Aorta (tissue), 5 donors: ENCODE measurements around the gene RPGRIP1L. TPM values are rescaled to one million over a fixed set of nuclear protein-coding genes. Genes with fewer than 3 reads are reported as not detected.

ENCODE experiments used
- ATAC-seq: fragments of 200-7000 bp; cut with Tn5 transposase; one replicate; pipeline ENCODE4 v1.9.1; 2022; ENCODE audit warnings: moderate library complexity; ENCODE audit not compliant: low FRiP score
- DNase-seq, 2 donors: peaks; one replicate each; pipeline ENCODE4 v3.0.0-alpha.2; 2020
- H3K27ac ChIP-seq, 2 donors: one replicate each; pipeline ENCODE4 v1.5.1; 2013; ENCODE audit warnings: low read length in 2 of 2, mild to moderate bottlenecking in 2 of 2, moderate library complexity in 2 of 2, control low read depth in 1 of 2, inconsistent platforms in 1 of 2, low read depth in 1 of 2
- H3K27me3 ChIP-seq, 2 donors: one replicate each; pipeline ENCODE4 v1.6.1; 2013; ENCODE audit warnings: control low read depth in 1 of 2, low read length in 1 of 2, mild to moderate bottlenecking in 1 of 2, moderate library complexity in 1 of 2; ENCODE audit not compliant: insufficient read depth in 2 of 2, control insufficient read depth in 1 of 2
- H3K36me3 ChIP-seq, 2 donors: one replicate each; pipeline ENCODE4 v1.6.1; 2013; ENCODE audit warnings: control low read depth in 1 of 2, low read length in 1 of 2, mild to moderate bottlenecking in 1 of 2; ENCODE audit not compliant: insufficient read depth in 2 of 2, control insufficient read depth in 1 of 2
- H3K4me1 ChIP-seq, 2 donors: one replicate each; pipeline ENCODE4 v1.6.1; 2013; ENCODE audit warnings: low read length in 2 of 2, control low read depth in 1 of 2, mild to moderate bottlenecking in 1 of 2, moderate library complexity in 1 of 2; ENCODE audit not compliant: insufficient read depth in 2 of 2, control insufficient read depth in 1 of 2
- H3K4me3 ChIP-seq, 2 donors: one replicate each; pipeline ENCODE4 v1.5.1; 2013; ENCODE audit warnings: low read length in 2 of 2, control low read depth in 1 of 2, mild to moderate bottlenecking in 1 of 2
- H3K9me3 ChIP-seq: one replicate; pipeline ENCODE4 v1.6.1; 2013; ENCODE audit warnings: mild to moderate bottlenecking, low read length; ENCODE audit not compliant: control insufficient read depth
- WGBS, 2 donors: extraction: QIAGEN DNeasy Blood & Tissue Kit; methylation state at CpG; one replicate each; pipeline ENCODE4 v1.1.7; 2013; 5-methylcytosine and 5-hydroxymethylcytosine counted together
- intact Hi-C, 2 donors: fragments of 100-400 bp; cut with DNase I; formaldehyde crosslinking; loops; one replicate each; pipeline versions ENCODE4 v1.14.2 to v1.15.0; 2022
- polyA plus RNA-seq, 2 donors: library from polyadenylated mRNA; stranded (reverse); fragments of 200-250 nt; gene quantifications; one replicate each; pipeline ENCODE4 v1.2.3, GENCODE V29; 2013
- total RNA-seq, 2 donors: library from RNA; stranded (reverse); fragmentation: NEBNext Ultra II Directional; extraction: Animal tissue kit (Norgen Biotek cat#: 25700); gene quantifications; one replicate each; pipeline ENCODE4 v1.2.1, GENCODE V29; 2021
- donor health status: healthy with polysubstance abuse.
- donor health status: Bipolar disorder and iron deficiency.
- donor health status: DM: no; HTN: no; CAD: no.
- donor health status: DM: no; HTN: no; CAD: no.
- donor health status: DM: yes; HTN: yes; CAD: no.

The RPGRIP1L gene
- total and polyA plus RNA-seq, 4 donors: 1.4 to 7.3 (median 3.4) TPM

GRCh38 chr16:53662072-53662471 lies 41.6 kb downstream of the RPGRIP1L start:
- Histone ChIP-seq H3K27ac (no peak overlapping the region), H3K4me1 (no peaks in the 10 kb centered on the region), H3K36me3 (no peaks in the 10 kb centered on the region), H3K27me3 (no peaks in the 10 kb centered on the region), H3K4me3 (no peak overlapping the region), H3K9me3 (no peaks in the 10 kb centered on the region)
- intact Hi-C loops: no loop called here
- DNase-seq: no peak
- no peak for ATAC-seq
- 90 to 96% methylated on average over 1 of the region's 1 CpG for WGBS, 2 donors

GRCh38 chr16:53654946-53655345 lies 48.7 kb downstream of the RPGRIP1L start:
- no peak for ATAC-seq
- Histone ChIP-seq H3K4me3 (no peak overlapping the region), H3K9me3 (no peaks in the 10 kb centered on the region), H3K36me3 (no peaks in the 10 kb centered on the region), H3K27ac (no peak overlapping the region), H3K4me1 (no peaks in the 10 kb centered on the region), H3K27me3 (no peaks in the 10 kb centered on the region)
- 98 to 99% methylated on average over 2 of the region's 2 CpGs for WGBS, 2 donors
- intact Hi-C loops: no loop called here
- no peak for DNase-seq

GRCh38 chr16:53651357-53651756 lies 52.3 kb downstream of the RPGRIP1L start:
- ATAC-seq (no peak), DNase-seq (no peak)
- H3K4me3 ChIP-seq: no peak overlapping the region
- H3K27me3 ChIP-seq: no peaks in the 10 kb centered on the region
- H3K4me1 ChIP-seq: no peaks in the 10 kb centered on the region
- intact Hi-C loops: no loop called here
- WGBS, 2 donors: 59 to 69% methylated on average over 2 of the region's 2 CpGs
- H3K36me3 ChIP-seq: no peaks in the 10 kb centered on the region
- H3K27ac ChIP-seq: no peak overlapping the region
- H3K9me3 ChIP-seq: no peaks in the 10 kb centered on the region

GRCh38 chr16:53646506-53646905 lies 57.2 kb downstream of the RPGRIP1L start:
- Histone ChIP-seq H3K27ac (no peak overlapping the region), H3K36me3 (no peaks in the 10 kb centered on the region)
- no peak for ATAC-seq

GRCh38 chr16:53643474-53643873 lies 60.2 kb downstream of the RPGRIP1L start:
- no peak overlapping the region for H3K4me3 ChIP-seq
- H3K9me3 ChIP-seq: no peaks in the 10 kb centered on the region
- WGBS, 2 donors: 69 to 73% methylated on average over 1 of the region's 1 CpG
- DNase-seq (no peak), ATAC-seq (no peak)
- H3K36me3 ChIP-seq: no peaks in the 10 kb centered on the region
- no peak overlapping the region for H3K27ac ChIP-seq
- intact Hi-C loops: no loop called here
- no peaks in the 10 kb centered on the region for H3K27me3 ChIP-seq
- H3K4me1 ChIP-seq: no peaks in the 10 kb centered on the region

More at GRCh38 chr16:53646506-53646905, 57.2 kb downstream of the RPGRIP1L start:
- Histone ChIP-seq H3K4me3 (no peak overlapping the region), H3K4me1 (no peaks in the 10 kb centered on the region), H3K27me3 (no peaks in the 10 kb centered on the region), H3K9me3 (no peaks in the 10 kb centered on the region)
- DNase-seq: no peak
- 50 to 61% methylated on average over 3 of the region's 3 CpGs for WGBS, 2 donors
- intact Hi-C loops: no loop called here

- WGBS, 2 donors: 60 to 65% methylated on average over 5 of the region's 5 CpGs
- no peaks in the 10 kb centered on the region for H3K9me3 ChIP-seq
- intact Hi-C loops: no loop called here
- no peaks in the 10 kb centered on the region for H3K36me3 ChIP-seq
- DNase-seq (no peak), ATAC-seq (no peak)
- H3K4me1 ChIP-seq: no peaks in the 10 kb centered on the region
- no peak overlapping the region for H3K27ac ChIP-seq
- H3K27me3 ChIP-seq: no peaks in the 10 kb centered on the region
- no peak overlapping the region for H3K4me3 ChIP-seq
Measured at GRCh38 chr16:53642094-53642493, 61.6 kb downstream of the RPGRIP1L start.

GRCh38 chr16:53636978-53637377 lies 66.7 kb downstream of the RPGRIP1L start:
- intact Hi-C loops: no loop called here
- no peak for DNase-seq
- ATAC-seq: no peak

GRCh38 chr16:53632526-53632925 lies 71.1 kb downstream of the RPGRIP1L start:
- 35 to 50% methylated on average over 2 of the region's 2 CpGs for WGBS, 2 donors
- Histone ChIP-seq H3K4me1 (no peaks in the 10 kb centered on the region), H3K27me3 (no peaks in the 10 kb centered on the region), H3K36me3 (no peaks in the 10 kb centered on the region), H3K27ac (no peak overlapping the region), H3K9me3 (no peaks in the 10 kb centered on the region), H3K4me3 (no peak overlapping the region)
- intact Hi-C loops: no loop called here
- DNase-seq (no peak), ATAC-seq (no peak)

More at GRCh38 chr16:53636978-53637377, 66.7 kb downstream of the RPGRIP1L start:
- H3K4me3 ChIP-seq: no peak overlapping the region
- no peaks in the 10 kb centered on the region for H3K36me3 ChIP-seq
- WGBS, 2 donors: 75 to 78% methylated on average over 2 of the region's 2 CpGs
- H3K4me1 ChIP-seq: no peaks in the 10 kb centered on the region
- H3K9me3 ChIP-seq: no peaks in the 10 kb centered on the region
- no peak overlapping the region for H3K27ac ChIP-seq
- H3K27me3 ChIP-seq: no peaks in the 10 kb centered on the region

- H3K27me3 ChIP-seq: no peaks in the 10 kb centered on the region
- WGBS, 2 donors: 91% methylated on average over 8 of the region's 8 CpGs
- intact Hi-C loops: no loop called here
- no peak overlapping the region for H3K4me3 ChIP-seq
- no peaks in the 10 kb centered on the region for H3K9me3 ChIP-seq
- no peak for ATAC-seq
- no peak for DNase-seq
- no peaks in the 10 kb centered on the region for H3K36me3 ChIP-seq
- H3K4me1 ChIP-seq: no peaks in the 10 kb centered on the region
- H3K27ac ChIP-seq: no peak overlapping the region
Measured at GRCh38 chr16:53631236-53632025, 72.2 kb downstream of the RPGRIP1L start.
